ENCODE results near the gene MBD3L2B.
"Not testable (repeated sequence)": the region's sequence is repeated elsewhere in the genome, so short reads cannot be mapped to it uniquely, and the experiment has no call there.

- TF ChIP-seq, protein P1, sequence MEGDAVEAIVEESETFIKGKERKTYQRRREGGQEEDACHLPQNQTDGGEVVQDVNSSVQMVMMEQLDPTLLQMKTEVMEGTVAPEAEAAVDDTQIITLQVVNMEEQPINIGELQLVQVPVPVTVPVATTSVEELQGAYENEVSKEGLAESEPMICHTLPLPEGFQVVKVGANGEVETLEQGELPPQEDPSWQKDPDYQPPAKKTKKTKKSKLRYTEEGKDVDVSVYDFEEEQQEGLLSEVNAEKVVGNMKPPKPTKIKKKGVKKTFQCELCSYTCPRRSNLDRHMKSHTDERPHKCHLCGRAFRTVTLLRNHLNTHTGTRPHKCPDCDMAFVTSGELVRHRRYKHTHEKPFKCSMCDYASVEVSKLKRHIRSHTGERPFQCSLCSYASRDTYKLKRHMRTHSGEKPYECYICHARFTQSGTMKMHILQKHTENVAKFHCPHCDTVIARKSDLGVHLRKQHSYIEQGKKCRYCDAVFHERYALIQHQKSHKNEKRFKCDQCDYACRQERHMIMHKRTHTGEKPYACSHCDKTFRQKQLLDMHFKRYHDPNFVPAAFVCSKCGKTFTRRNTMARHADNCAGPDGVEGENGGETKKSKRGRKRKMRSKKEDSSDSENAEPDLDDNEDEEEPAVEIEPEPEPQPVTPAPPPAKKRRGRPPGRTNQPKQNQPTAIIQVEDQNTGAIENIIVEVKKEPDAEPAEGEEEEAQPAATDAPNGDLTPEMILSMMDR (IDR thresholded peaks at IDR 0.05), result not testable (repeated sequence)
- not testable (repeated sequence) for TF ChIP-seq RXRA (IDR thresholded peaks at IDR 0.05; ENCODE audit: borderline replicate concordance, low read depth)
Measured at GRCh38 chr19:7040079-7040478, 18.8 kb upstream of the MBD3L2B start, which contains the start of gene MBD3L4.

Data from SK-N-SH (cell line).